DMS 273 (cell line): ENCODE measurements around the gene PDP2.

ENCODE experiments used
- DNase-seq: peaks from one replicate; lab custom pipeline; 2025; ENCODE audit not compliant: unreplicated experiment; lab: John Stamatoyannopoulos, UW

PDP2 gene

GRCh38 chr16:66880288-66881013 is at the start of gene PDP2:
TSS of gene PDP2 (plus strand) at chr16:66880515. CDS start at chr16:66884285, 3,770 bp downstream.
- peak; percentile 98 for DNase-seq

GRCh38 chr16:66832190-66832589 is 48.1 kb upstream of the PDP2 start:
- no peak for DNase-seq

- DNase-seq, result no peak
Observed at GRCh38 chr16:66832661-66833305, 47.5 kb upstream of the PDP2 start.

- DNase-seq, result no peak
Observed at GRCh38 chr16:66834746-66835145, 45.6 kb upstream of the PDP2 start.

- DNase-seq, result no peak
Observed at GRCh38 chr16:66840883-66841282, 39.4 kb upstream of the PDP2 start.

- no peak for DNase-seq
Observed at GRCh38 chr16:66841366-66841765, 38.9 kb upstream of the PDP2 start.

GRCh38 chr16:66842765-66843164 is 37.5 kb upstream of the PDP2 start:
- peak; percentile 66 for DNase-seq

GRCh38 chr16:66843191-66843590 is 37.1 kb upstream of the PDP2 start:
- no peak for DNase-seq

GRCh38 chr16:66844009-66844341 is 36.3 kb upstream of the PDP2 start:
- DNase-seq, result no peak

GRCh38 chr16:66844342-66845079 is 35.8 kb upstream of the PDP2 start, which contains the start of gene CA7:
TSS of gene CA7 (plus strand) at chr16:66844414. CDS start at chr16:66844488, 74 bp downstream.
- DNase-seq, result peak; percentile 48

- DNase-seq, result no peak
Observed at GRCh38 chr16:66845080-66845410, 35.3 kb upstream of the PDP2 start.

- DNase-seq, result peak; percentile 86
Observed at GRCh38 chr16:66845791-66846221, 34.5 kb upstream of the PDP2 start.

- no peak for DNase-seq
Observed at GRCh38 chr16:66846266-66846665, 34.0 kb upstream of the PDP2 start.

GRCh38 chr16:66846831-66847230 is 33.5 kb upstream of the PDP2 start:
- no peak for DNase-seq

- DNase-seq, result no peak
Observed at GRCh38 chr16:66847533-66848067, 32.7 kb upstream of the PDP2 start.

GRCh38 chr16:66848172-66848571 is 32.1 kb upstream of the PDP2 start:
- no peak for DNase-seq

GRCh38 chr16:66849021-66849420 is 31.3 kb upstream of the PDP2 start:
- no peak for DNase-seq

GRCh38 chr16:66849549-66849948 is 30.8 kb upstream of the PDP2 start:
- DNase-seq, result no peak

- no peak for DNase-seq
Observed at GRCh38 chr16:66850115-66850815, 30.1 kb upstream of the PDP2 start.

- no peak for DNase-seq
Observed at GRCh38 chr16:66851166-66851964, 28.9 kb upstream of the PDP2 start.
